SH-SY5Y (cell line): ENCODE measurements around the gene LSAMP.

Source experiments
- GATA2 ChIP-seq: IDR thresholded peaks from 2 replicates; pipeline ENCODE4 v1.6.1; 2011; ENCODE audit warnings: mild to moderate bottlenecking, low read depth, low read length
- GATA3 ChIP-seq: IDR thresholded peaks from 2 replicates; pipeline ENCODE4 v1.6.1; 2011; ENCODE audit warnings: low read depth, mild to moderate bottlenecking, low read length, moderate library complexity

GRCh38 chr3:116056280-116056679, 389.0 kb downstream of the LSAMP start:
- TF ChIP-seq GATA2 (no peak), GATA3 (no peak)
